Measurements from ENCODE around the gene USP40. TPM values are rescaled to one million over a fixed set of nuclear protein-coding genes. Genes with fewer than 3 reads are reported as not detected.

The USP40 gene
- total and polyA plus RNA-seq, 2 experiments from 2014 or later, result 5.7 to 11.7 TPM

DNA sequence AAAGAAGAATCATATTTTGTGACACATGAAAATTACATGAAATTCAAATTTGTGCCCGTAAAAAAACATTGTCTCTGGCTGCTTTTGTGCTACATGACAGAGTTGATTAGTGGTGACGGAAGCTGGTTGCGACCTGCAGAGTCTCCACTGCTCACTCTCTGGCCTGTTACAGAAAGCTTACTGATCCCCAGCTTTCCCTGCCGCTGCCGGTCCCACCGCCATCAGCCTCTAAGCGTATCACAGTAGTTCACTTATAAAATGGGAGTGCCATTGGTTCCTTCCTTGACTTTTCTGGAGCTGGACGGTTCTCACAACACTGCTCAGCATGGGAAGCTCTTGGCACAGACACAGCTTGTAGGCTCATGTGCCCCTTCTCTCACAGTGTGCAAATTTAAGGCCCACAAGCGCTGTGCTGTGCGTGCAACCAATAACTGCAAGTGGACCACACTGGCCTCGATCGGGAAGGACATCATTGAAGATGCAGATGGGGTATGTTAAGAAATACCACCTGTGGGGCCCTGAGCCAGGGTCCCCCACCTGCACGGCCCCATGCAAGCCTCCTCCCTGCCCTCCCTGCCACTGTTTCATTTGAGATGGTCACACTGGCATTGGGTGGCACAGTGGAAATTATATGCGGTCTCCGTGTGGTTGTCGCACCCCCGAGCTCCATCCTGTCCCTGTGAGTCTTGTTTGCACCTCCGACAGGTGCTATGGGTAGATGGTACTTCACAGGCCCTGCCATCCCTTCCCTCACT lies 131.0 kb downstream of the USP40 start:
- Mint-ChIP-seq H3K4me3 (no peak overlapping the region), H3K27ac (no peak overlapping the region), H3K27me3 (ENCODE audit: insufficient read depth, low read depth, poor library complexity) (peaks cover 4% of the 10 kb centered on the region), H3K9me3 (no peaks in the 10 kb centered on the region; the same call in 2 of the 3 replicates), H3K36me3 (ENCODE audit: low read depth) (peaks cover 6% of the 10 kb centered on the region; the same call in 2 of the 3 replicates), H3K4me1 (no peaks in the 10 kb centered on the region)
- no peak overlapping the region for H3K4me2 ChIP-seq
- H4K20me1 ChIP-seq (replicated peaks; ENCODE audit: insufficient read depth), result no peaks in the 10 kb centered on the region; the same call in 1 of the 2 replicates
- no peaks in the 10 kb centered on the region for H3K4me1 ChIP-seq (ENCODE audit: insufficient read depth)
- no peaks in the 10 kb centered on the region for H3K79me2 ChIP-seq (replicated peaks; ENCODE audit: insufficient read depth)
- H3F3A ChIP-seq (replicated peaks; ENCODE audit: low read depth), result no peaks in the 10 kb centered on the region
- 0 out of 2 replicates have a peak, but pooled peaks cover 4% of the 10 kb centered on the region for H3K9me2 ChIP-seq (ENCODE audit: insufficient read depth)
- H3K36me3 ChIP-seq (ENCODE audit: insufficient read depth), result no peaks in the 10 kb centered on the region
- DNase-seq (ENCODE audit: low spot score), result no peak
- H3K4me3 ChIP-seq, result no peak overlapping the region
- no peak overlapping the region for H2AFZ ChIP-seq
- no peak for ATAC-seq
- H3K27me3 ChIP-seq (ENCODE audit: insufficient read depth), result no peaks in the 10 kb centered on the region
- no peak overlapping the region for H3K27ac ChIP-seq (ENCODE audit: low read depth)
- no peak for TF ChIP-seq EZH2 (IDR thresholded peaks at IDR 0.05; ENCODE audit: low read depth, unreplicated experiment)
- TF ChIP-seq EZH2phosphoT487 (IDR thresholded peaks at IDR 0.05; ENCODE audit: unreplicated experiment), result no peak
- TF ChIP-seq ZNF331 (CRISPR knock-in tag; IDR thresholded peaks at IDR 0.05; ENCODE audit: low read depth), result no peak
- TF ChIP-seq CREB1 (CRISPR knock-in tag; IDR thresholded peaks at IDR 0.05; ENCODE audit: low read depth), result no peak
- TF ChIP-seq, protein P1, sequence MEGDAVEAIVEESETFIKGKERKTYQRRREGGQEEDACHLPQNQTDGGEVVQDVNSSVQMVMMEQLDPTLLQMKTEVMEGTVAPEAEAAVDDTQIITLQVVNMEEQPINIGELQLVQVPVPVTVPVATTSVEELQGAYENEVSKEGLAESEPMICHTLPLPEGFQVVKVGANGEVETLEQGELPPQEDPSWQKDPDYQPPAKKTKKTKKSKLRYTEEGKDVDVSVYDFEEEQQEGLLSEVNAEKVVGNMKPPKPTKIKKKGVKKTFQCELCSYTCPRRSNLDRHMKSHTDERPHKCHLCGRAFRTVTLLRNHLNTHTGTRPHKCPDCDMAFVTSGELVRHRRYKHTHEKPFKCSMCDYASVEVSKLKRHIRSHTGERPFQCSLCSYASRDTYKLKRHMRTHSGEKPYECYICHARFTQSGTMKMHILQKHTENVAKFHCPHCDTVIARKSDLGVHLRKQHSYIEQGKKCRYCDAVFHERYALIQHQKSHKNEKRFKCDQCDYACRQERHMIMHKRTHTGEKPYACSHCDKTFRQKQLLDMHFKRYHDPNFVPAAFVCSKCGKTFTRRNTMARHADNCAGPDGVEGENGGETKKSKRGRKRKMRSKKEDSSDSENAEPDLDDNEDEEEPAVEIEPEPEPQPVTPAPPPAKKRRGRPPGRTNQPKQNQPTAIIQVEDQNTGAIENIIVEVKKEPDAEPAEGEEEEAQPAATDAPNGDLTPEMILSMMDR (conservative IDR thresholded peaks at IDR 0.05; ENCODE audit: low read depth in 2 of 2), result no peak
- TF ChIP-seq POLR2AphosphoS5 (IDR thresholded peaks at IDR 0.05; ENCODE audit: low read depth), result no peak
- no peak for TF ChIP-seq NANOG (IDR thresholded peaks at IDR 0.05; ENCODE audit: borderline replicate concordance)
- TF ChIP-seq JUNB (IDR thresholded peaks at IDR 0.05; ENCODE audit: unreplicated experiment), result no peak
- TF ChIP-seq STAT1 (IDR thresholded peaks at IDR 0.05; ENCODE audit: unreplicated experiment), result no peak
- TF ChIP-seq, protein P2, sequence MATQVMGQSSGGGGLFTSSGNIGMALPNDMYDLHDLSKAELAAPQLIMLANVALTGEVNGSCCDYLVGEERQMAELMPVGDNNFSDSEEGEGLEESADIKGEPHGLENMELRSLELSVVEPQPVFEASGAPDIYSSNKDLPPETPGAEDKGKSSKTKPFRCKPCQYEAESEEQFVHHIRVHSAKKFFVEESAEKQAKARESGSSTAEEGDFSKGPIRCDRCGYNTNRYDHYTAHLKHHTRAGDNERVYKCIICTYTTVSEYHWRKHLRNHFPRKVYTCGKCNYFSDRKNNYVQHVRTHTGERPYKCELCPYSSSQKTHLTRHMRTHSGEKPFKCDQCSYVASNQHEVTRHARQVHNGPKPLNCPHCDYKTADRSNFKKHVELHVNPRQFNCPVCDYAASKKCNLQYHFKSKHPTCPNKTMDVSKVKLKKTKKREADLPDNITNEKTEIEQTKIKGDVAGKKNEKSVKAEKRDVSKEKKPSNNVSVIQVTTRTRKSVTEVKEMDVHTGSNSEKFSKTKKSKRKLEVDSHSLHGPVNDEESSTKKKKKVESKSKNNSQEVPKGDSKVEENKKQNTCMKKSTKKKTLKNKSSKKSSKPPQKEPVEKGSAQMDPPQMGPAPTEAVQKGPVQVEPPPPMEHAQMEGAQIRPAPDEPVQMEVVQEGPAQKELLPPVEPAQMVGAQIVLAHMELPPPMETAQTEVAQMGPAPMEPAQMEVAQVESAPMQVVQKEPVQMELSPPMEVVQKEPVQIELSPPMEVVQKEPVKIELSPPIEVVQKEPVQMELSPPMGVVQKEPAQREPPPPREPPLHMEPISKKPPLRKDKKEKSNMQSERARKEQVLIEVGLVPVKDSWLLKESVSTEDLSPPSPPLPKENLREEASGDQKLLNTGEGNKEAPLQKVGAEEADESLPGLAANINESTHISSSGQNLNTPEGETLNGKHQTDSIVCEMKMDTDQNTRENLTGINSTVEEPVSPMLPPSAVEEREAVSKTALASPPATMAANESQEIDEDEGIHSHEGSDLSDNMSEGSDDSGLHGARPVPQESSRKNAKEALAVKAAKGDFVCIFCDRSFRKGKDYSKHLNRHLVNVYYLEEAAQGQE (IDR thresholded peaks at IDR 0.05; ENCODE audit: unreplicated experiment), result no peak
- no peak for TF ChIP-seq ZNF114 (CRISPR knock-in tag; IDR thresholded peaks at IDR 0.05)
- TF ChIP-seq, protein P3, sequence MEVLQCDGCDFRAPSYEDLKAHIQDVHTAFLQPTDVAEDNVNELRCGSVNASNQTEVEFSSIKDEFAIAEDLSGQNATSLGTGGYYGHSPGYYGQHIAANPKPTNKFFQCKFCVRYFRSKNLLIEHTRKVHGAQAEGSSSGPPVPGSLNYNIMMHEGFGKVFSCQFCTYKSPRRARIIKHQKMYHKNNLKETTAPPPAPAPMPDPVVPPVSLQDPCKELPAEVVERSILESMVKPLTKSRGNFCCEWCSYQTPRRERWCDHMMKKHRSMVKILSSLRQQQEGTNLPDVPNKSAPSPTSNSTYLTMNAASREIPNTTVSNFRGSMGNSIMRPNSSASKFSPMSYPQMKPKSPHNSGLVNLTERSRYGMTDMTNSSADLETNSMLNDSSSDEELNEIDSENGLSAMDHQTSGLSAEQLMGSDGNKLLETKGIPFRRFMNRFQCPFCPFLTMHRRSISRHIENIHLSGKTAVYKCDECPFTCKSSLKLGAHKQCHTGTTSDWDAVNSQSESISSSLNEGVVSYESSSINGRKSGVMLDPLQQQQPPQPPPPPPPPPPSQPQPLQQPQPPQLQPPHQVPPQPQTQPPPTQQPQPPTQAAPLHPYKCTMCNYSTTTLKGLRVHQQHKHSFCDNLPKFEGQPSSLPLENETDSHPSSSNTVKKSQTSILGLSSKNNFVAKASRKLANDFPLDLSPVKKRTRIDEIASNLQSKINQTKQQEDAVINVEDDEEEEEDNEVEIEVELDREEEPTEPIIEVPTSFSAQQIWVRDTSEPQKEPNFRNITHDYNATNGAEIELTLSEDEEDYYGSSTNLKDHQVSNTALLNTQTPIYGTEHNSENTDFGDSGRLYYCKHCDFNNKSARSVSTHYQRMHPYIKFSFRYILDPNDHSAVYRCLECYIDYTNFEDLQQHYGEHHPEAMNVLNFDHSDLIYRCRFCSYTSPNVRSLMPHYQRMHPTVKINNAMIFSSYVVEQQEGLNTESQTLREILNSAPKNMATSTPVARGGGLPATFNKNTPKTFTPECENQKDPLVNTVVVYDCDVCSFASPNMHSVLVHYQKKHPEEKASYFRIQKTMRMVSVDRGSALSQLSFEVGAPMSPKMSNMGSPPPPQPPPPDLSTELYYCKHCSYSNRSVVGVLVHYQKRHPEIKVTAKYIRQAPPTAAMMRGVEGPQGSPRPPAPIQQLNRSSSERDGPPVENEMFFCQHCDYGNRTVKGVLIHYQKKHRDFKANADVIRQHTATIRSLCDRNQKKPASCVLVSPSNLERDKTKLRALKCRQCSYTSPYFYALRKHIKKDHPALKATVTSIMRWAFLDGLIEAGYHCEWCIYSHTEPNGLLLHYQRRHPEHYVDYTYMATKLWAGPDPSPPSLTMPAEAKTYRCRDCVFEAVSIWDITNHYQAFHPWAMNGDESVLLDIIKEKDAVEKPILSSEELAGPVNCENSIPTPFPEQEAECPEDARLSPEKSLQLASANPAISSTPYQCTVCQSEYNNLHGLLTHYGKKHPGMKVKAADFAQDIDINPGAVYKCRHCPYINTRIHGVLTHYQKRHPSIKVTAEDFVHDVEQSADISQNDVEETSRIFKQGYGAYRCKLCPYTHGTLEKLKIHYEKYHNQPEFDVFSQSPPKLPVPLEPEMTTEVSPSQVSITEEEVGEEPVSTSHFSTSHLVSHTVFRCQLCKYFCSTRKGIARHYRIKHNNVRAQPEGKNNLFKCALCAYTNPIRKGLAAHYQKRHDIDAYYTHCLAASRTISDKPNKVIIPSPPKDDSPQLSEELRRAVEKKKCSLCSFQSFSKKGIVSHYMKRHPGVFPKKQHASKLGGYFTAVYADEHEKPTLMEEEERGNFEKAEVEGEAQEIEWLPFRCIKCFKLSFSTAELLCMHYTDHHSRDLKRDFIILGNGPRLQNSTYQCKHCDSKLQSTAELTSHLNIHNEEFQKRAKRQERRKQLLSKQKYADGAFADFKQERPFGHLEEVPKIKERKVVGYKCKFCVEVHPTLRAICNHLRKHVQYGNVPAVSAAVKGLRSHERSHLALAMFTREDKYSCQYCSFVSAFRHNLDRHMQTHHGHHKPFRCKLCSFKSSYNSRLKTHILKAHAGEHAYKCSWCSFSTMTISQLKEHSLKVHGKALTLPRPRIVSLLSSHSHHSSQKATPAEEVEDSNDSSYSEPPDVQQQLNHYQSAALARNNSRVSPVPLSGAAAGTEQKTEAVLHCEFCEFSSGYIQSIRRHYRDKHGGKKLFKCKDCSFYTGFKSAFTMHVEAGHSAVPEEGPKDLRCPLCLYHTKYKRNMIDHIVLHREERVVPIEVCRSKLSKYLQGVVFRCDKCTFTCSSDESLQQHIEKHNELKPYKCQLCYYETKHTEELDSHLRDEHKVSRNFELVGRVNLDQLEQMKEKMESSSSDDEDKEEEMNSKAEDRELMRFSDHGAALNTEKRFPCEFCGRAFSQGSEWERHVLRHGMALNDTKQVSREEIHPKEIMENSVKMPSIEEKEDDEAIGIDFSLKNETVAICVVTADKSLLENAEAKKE (CRISPR knock-in tag; IDR thresholded peaks at IDR 0.05), result no peak
- TF ChIP-seq, protein P4, sequence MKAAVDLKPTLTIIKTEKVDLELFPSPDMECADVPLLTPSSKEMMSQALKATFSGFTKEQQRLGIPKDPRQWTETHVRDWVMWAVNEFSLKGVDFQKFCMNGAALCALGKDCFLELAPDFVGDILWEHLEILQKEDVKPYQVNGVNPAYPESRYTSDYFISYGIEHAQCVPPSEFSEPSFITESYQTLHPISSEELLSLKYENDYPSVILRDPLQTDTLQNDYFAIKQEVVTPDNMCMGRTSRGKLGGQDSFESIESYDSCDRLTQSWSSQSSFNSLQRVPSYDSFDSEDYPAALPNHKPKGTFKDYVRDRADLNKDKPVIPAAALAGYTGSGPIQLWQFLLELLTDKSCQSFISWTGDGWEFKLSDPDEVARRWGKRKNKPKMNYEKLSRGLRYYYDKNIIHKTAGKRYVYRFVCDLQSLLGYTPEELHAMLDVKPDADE (IDR thresholded peaks at IDR 0.05), result no peak

All from GM23338 (cell line).